Fibroblast of lung (primary cell): ENCODE data around the gene FAM43B.
A peak's percentile ranks its signal among the peaks of the same experiment; 100 is the strongest.

ENCODE experiments used
- CTCF ChIP-seq, 2 donors: IDR thresholded peaks in 1 of 2; conservative IDR thresholded peaks in 1 of 2; 1 replicate in 1 of 2; 2 replicates in 1 of 2; pipeline ENCODE4 v1.5.1; 2011 to 2012; ENCODE audit warnings: low read length in 2 of 2, control low read depth in 1 of 2, inconsistent platforms in 1 of 2, low read depth in 1 of 2, mild to moderate bottlenecking in 1 of 2
- EZH2 ChIP-seq: IDR thresholded peaks from 2 replicates; pipeline ENCODE4 v1.5.1; 2012; ENCODE audit warnings: low read length, control low read depth, mild to moderate bottlenecking; ENCODE audit errors: missing control alignments

DNA sequence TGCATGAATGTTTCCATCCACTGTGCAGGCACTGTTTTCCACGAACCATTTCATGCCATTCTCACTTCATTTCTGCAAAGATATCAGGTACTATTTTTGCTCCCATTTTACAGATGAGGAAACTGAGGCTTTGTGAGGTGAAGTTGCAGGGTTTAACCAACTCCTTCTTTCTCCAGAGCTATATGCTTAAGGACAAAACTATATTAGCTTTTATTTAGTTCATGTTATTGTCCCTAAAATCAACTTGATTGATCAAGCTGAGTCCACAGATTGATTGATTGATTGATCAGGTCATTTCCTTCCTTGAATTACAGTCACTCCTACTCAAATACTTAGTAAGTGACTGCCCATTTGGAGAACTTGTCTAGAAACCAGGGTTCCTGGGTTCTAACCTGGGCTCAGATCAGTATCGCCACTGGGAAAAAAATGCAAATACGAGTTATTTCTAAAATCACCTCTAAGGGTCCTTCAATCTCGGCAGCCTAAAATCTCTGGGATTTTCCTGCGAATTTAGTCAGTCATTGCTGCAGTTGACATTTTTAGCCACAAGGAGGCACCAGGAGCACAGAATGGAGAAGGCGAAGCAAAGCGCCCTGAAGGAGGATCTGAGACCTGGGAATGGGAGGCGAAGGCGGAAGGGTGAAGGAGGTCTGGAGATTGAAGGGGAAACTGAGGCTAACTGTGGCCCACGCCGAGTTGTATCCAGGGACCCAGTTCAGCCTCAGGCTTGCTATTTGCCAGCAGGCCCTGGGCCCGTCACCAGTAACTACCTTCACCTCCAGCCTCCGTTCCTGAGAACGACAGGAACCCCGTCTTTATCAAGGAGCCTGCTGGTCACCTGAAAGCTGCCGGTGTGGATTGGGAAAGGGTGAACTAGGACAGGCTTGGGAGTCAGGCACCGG lies 30.2 kb upstream of the FAM43B start:
- TF ChIP-seq CTCF (conservative IDR thresholded peaks at IDR 0.05 in 1 of 2, IDR thresholded peaks at IDR 0.05 in 1 of 2; ENCODE audit: low read depth in 1 of 2, low read length in 2 of 2) (peak; percentile 97 to 98), EZH2 (no peak)
